D721Med (cell line): ENCODE measurements around the gene HNF1B.

ENCODE experiments used
- DNase-seq: peaks from one replicate; pipeline ENCODE4 v3.0.0; 2011; ENCODE audit warnings: low spot score; ENCODE audit not compliant: insufficient read length
- FAIRE-seq: peaks from 2 replicates; lab custom pipeline; 2011; peaks lifted over from hg19 to GRCh38; lab: Jason Lieb, UNC
- CTCF ChIP-seq: IDR thresholded peaks from 2 replicates; pipeline ENCODE4 v1.5.1; 2012; ENCODE audit warnings: mild to moderate bottlenecking, control low read depth; ENCODE audit not compliant: insufficient read depth; ENCODE audit errors: missing control alignments

Gene HNF1B

DNA sequence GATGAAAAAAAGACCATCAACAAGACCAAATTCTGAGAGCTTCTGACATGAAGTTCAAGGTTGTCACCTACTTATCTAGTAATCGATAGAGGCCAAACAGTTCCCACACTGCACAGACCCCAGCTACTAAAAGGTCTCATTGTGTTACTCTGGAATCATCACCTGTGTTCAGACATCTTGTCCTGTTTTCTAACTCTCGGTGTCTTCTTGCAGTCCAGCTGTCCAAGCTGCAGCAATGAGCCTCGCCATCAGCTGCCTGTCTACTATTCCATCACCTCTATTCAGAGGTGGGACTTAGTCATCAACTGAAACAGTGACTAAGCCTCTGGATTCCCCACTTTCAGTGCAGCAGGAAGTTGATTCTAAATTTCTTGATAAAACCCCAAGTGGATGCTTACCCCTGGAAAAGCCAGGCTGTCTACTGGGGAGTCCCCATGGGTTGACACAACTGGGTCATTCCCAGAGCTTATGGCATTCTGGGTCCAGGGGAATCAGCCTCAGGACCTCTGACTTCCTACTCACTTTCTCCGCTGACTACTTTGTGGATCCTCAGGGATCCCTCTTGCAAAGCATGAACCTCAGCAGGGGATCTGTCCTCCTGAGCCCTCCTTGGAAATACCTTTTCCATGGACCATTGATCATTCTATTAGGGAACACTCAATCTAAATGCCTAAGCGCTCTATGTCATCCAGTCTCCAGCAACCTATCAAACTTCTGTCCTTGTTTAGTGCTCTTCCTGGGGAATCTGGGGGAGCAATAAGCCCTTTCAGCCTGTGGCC is 46.5 kb downstream of the HNF1B start:
- DNase-seq = no peak
- FAIRE-seq = no peak
- TF ChIP-seq CTCF = no peak

GRCh38 chr17:37697381-37697780 is 47.5 kb downstream of the HNF1B start:
- TF ChIP-seq CTCF = no peak
- FAIRE-seq (no peak), DNase-seq (no peak)

- no peak for DNase-seq
- no peak for FAIRE-seq
- no peak for TF ChIP-seq CTCF
These were observed 48.5 kb downstream of the HNF1B start for GRCh38 chr17:37696366-37696765.

DNA sequence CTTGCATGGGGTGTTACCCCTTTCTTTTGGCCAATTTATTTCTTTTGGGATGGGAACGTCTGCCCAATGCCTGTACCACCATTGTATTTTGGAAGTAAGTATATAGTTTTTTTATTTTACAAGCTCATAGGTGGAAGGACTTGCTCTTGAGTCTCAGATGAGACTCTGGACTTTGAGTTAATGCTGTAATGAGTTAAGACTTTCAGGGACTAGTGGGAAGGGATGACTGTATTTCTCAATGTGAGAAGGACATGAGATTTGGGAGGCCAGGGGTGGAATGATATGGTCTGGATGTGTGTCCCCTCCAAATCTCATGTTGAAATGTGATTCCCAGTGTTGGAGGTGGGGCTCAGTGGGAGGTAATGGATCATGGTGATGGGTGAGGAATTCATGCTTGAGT is 49.1 kb downstream of the HNF1B start:
- DNase-seq (no peak), FAIRE-seq (no peak)
- no peak for TF ChIP-seq CTCF

- FAIRE-seq (no peak), DNase-seq (no peak)
- no peak for TF ChIP-seq CTCF
These were observed 50.1 kb downstream of the HNF1B start for GRCh38 chr17:37694734-37695133.

DNA sequence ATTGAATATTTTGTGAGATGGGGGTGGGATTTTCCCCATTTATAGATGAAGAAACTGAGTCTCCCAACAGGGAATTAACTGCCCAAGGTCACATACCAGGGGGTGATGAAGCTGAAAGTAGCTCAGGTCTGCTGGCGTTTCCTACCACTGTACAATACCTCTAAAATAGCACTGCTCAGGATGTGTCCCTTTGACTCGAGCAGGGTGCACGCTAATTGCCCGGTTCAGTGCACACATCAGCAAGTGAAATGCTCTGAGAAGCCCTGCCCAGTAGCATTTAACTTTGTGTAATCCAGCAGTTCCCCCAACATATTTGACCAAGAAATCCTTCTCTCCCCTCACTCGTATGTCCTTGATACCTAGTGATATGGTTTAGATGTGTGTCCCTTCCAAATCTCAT is 51.5 kb downstream of the HNF1B start:
- FAIRE-seq = no peak
- TF ChIP-seq CTCF = no peak

GRCh38 chr17:37691807-37692206 is 53.1 kb downstream of the HNF1B start:
- DNase-seq = no peak
- TF ChIP-seq CTCF = no peak
- FAIRE-seq = no peak

More for the DNA sequence above, 51.5 kb downstream of the HNF1B start:
- no peak for DNase-seq
